Measurements from ENCODE around the gene KIF5C. TPM values are rescaled to one million over a fixed set of nuclear protein-coding genes. Genes with fewer than 3 reads are reported as not detected.

Gene KIF5C
- total RNA-seq, 2 experiments from 2014 or later = 10.2 to 11.1 TPM

- no peak for ATAC-seq
- H3K4me3 Mint-ChIP-seq = no peak overlapping the region
- no peaks in the 10 kb centered on the region for H3K36me3 Mint-ChIP-seq (ENCODE audit: low read depth)
- no peak for DNase-seq
- TF ChIP-seq CTCF (IDR thresholded peaks at IDR 0.05) = no peak
- H3K27ac Mint-ChIP-seq = no peak overlapping the region
- peaks cover 13% of the 10 kb centered on the region for H3K9me3 Mint-ChIP-seq
- no peaks in the 10 kb centered on the region for H3K4me1 Mint-ChIP-seq (ENCODE audit: low read depth)
- H3K27me3 Mint-ChIP-seq = peaks cover 27% of the 10 kb centered on the region
- ChIA-PET CTCF (no interaction called here), POLR2A (no interaction called here)
- intact Hi-C loops (cut with micrococcal nuclease) = no loop called here
These were observed 169.5 kb downstream of the KIF5C start for GRCh38 chr2:149044500-149044899.

GRCh38 chr2:149047118-149047517, 172.1 kb downstream of the KIF5C start:
- intact Hi-C loops (cut with micrococcal nuclease) = no loop called here
- no peak overlapping the region for H3K27ac Mint-ChIP-seq
- ChIA-PET POLR2A (no interaction called here), CTCF (interaction anchor here (0.9 to 1.0 kb wide), 2 partner anchors 9 to 30 kb away, joined by 3 to 5 read pairs; partner anchors contain the start of gene LYPD6B)
- no peaks in the 10 kb centered on the region for H3K36me3 Mint-ChIP-seq (ENCODE audit: low read depth)
- H3K27me3 Mint-ChIP-seq = peaks cover 12% of the 10 kb centered on the region
- TF ChIP-seq CTCF (IDR thresholded peaks at IDR 0.05) = no peak
- DNase-seq (no peak), ATAC-seq (no peak)
- peaks cover 13% of the 10 kb centered on the region for H3K9me3 Mint-ChIP-seq
- H3K4me3 Mint-ChIP-seq = no peak overlapping the region
- no peaks in the 10 kb centered on the region for H3K4me1 Mint-ChIP-seq (ENCODE audit: low read depth)

- Mint-ChIP-seq H3K4me3 (no peak overlapping the region), H3K9me3 (peaks cover 13% of the 10 kb centered on the region), H3K36me3 (ENCODE audit: low read depth) (no peaks in the 10 kb centered on the region), H3K27ac (no peak overlapping the region), H3K4me1 (ENCODE audit: low read depth) (no peaks in the 10 kb centered on the region), H3K27me3 (peaks cover 11% of the 10 kb centered on the region)
- intact Hi-C loops (cut with micrococcal nuclease) = no loop called here
- ChIA-PET POLR2A (no interaction called here), CTCF (interaction anchor here (1.0 to 1.2 kb wide), 2 partner anchors 32 to 540 kb away, joined by 3 read pairs; no protein-coding TSS in a partner anchor)
- no peak for DNase-seq
- no peak for ATAC-seq
- no peak for TF ChIP-seq CTCF (IDR thresholded peaks at IDR 0.05)
These were observed 174.1 kb downstream of the KIF5C start for GRCh38 chr2:149049142-149049541.

GRCh38 chr2:149050188-149050587, 175.2 kb downstream of the KIF5C start:
- Mint-ChIP-seq H3K4me1 (ENCODE audit: low read depth) (no peaks in the 10 kb centered on the region), H3K27ac (no peak overlapping the region), H3K9me3 (peaks cover 13% of the 10 kb centered on the region), H3K4me3 (no peak overlapping the region), H3K36me3 (ENCODE audit: low read depth) (no peaks in the 10 kb centered on the region), H3K27me3 (peaks cover 13% of the 10 kb centered on the region)
- POLR2A ChIA-PET = no interaction called here
- DNase-seq (no peak), ATAC-seq (no peak)
- TF ChIP-seq CTCF (IDR thresholded peaks at IDR 0.05) = no peak
- intact Hi-C loops (cut with micrococcal nuclease) = no loop called here
- CTCF ChIA-PET = interaction anchor here (1.0 kb wide), 1 partner anchor 541 kb away, joined by 3 read pairs; no protein-coding TSS in a partner anchor

GRCh38 chr2:149055751-149056150, 180.7 kb downstream of the KIF5C start:
- Mint-ChIP-seq H3K27me3 (peaks cover 15% of the 10 kb centered on the region), H3K4me3 (no peak overlapping the region), H3K27ac (no peak overlapping the region), H3K4me1 (ENCODE audit: low read depth) (no peaks in the 10 kb centered on the region), H3K36me3 (ENCODE audit: low read depth) (no peaks in the 10 kb centered on the region), H3K9me3 (no peaks in the 10 kb centered on the region)
- ATAC-seq = no peak
- intact Hi-C loops (cut with micrococcal nuclease) = no loop called here
- ChIA-PET CTCF (no interaction called here), POLR2A (no interaction called here)
- no peak for DNase-seq
- no peak for TF ChIP-seq CTCF (IDR thresholded peaks at IDR 0.05)

Measured in activated CD8-positive, alpha-beta T cell treated with anti-CD3 and anti-CD28 coated beads for 36 hours (primary cell).